ENCODE measurements around the gene AFTPH. TPM values are rescaled to one million over a fixed set of nuclear protein-coding genes. Genes with fewer than 3 reads are reported as not detected.
A peak's percentile ranks its signal among the peaks of the same experiment; 100 is the strongest.

Gene AFTPH
- total and polyA plus RNA-seq, 9 of the 15 experiments (the other 6 are each of a cell fraction or from before 2014, with no cell fraction given) = 8.0 to 26.2 (median 13.8) TPM

DNA sequence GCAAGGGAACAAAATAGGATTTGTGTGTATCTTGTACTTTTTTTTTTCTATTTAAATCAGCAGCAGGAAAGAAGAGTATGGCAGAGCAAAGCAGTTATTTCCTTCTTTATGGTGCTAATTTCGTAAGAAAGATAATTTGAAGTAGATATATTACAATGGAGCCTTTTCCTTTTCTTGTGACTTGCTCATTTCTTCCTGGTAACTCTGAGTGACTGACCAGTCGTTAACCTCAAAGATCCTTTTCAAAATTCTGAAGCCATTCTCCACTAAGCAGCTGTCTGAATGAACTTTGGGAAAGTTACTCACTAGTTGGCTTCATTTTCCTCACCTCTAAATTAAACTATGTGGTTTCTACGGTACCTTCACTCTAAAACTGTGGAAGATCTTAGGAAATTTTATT is 24.6 kb downstream of the AFTPH start (continued):
- TF ChIP-seq ZNF140 (CRISPR knock-in tag; IDR thresholded peaks at IDR 0.05) = no peak

DNA sequence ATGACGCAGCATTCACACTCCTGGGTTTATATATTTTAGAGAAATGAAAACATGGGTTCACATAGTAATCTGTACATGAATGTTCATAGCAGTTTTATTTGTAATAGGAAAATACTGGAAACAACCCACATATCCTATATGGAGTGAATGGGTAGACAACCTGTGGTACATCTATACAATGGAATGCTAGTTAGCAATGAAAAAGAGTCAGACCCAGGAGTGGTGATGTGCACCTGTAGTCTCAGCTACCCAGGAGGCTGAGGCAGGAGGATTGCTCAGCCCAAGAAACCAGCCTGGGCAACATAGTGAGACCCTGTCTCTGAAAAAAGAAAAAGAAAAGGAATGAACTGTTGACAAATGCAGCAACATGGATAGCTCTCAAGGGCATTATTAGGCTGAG is 25.9 kb downstream of the AFTPH start:
- no TSS peak for BruUV-seq (replicated peaks)
- TF ChIP-seq NFIC (IDR thresholded peaks at IDR 0.05) = no peak
- no peak for TF ChIP-seq FOXA1 (IDR thresholded peaks at IDR 0.05; ENCODE audit: borderline replicate concordance)
- TF ChIP-seq MTA1 (IDR thresholded peaks at IDR 0.05; ENCODE audit: borderline replicate concordance) = no peak
- TF ChIP-seq RBM25 (IDR thresholded peaks at IDR 0.05; ENCODE audit: low read depth, low read length, severe bottlenecking) = peak; percentile 32
- TF ChIP-seq, protein P1, sequence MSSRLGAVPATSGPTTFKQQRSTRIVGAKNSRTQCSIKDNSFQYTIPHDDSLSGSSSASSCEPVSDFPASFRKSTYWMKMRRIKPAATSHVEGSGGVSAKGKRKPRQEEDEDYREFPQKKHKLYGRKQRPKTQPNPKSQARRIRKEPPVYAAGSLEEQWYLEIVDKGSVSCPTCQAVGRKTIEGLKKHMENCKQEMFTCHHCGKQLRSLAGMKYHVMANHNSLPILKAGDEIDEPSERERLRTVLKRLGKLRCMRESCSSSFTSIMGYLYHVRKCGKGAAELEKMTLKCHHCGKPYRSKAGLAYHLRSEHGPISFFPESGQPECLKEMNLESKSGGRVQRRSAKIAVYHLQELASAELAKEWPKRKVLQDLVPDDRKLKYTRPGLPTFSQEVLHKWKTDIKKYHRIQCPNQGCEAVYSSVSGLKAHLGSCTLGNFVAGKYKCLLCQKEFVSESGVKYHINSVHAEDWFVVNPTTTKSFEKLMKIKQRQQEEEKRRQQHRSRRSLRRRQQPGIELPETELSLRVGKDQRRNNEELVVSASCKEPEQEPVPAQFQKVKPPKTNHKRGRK (tag; IDR thresholded peaks at IDR 0.05) = no peak
- TF ChIP-seq, protein P2, sequence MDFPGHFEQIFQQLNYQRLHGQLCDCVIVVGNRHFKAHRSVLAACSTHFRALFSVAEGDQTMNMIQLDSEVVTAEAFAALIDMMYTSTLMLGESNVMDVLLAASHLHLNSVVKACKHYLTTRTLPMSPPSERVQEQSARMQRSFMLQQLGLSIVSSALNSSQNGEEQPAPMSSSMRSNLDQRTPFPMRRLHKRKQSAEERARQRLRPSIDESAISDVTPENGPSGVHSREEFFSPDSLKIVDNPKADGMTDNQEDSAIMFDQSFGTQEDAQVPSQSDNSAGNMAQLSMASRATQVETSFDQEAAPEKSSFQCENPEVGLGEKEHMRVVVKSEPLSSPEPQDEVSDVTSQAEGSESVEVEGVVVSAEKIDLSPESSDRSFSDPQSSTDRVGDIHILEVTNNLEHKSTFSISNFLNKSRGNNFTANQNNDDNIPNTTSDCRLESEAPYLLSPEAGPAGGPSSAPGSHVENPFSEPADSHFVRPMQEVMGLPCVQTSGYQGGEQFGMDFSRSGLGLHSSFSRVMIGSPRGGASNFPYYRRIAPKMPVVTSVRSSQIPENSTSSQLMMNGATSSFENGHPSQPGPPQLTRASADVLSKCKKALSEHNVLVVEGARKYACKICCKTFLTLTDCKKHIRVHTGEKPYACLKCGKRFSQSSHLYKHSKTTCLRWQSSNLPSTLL (IDR thresholded peaks at IDR 0.05) = no peak
- TF ChIP-seq ZNF146 (CRISPR knock-in tag; IDR thresholded peaks at IDR 0.05; ENCODE audit: unreplicated experiment) = peak; percentile 77
- peak; percentile 10; the same call in 1 of the 2 replicates for TF ChIP-seq ZNF121 (CRISPR knock-in tag; conservative IDR thresholded peaks at IDR 0.05)
- TF ChIP-seq, protein P3, sequence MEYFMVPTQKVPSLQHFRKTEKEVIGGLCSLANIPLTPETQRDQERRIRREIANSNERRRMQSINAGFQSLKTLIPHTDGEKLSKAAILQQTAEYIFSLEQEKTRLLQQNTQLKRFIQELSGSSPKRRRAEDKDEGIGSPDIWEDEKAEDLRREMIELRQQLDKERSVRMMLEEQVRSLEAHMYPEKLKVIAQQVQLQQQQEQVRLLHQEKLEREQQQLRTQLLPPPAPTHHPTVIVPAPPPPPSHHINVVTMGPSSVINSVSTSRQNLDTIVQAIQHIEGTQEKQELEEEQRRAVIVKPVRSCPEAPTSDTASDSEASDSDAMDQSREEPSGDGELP (CRISPR knock-in tag; IDR thresholded peaks at IDR 0.05; ENCODE audit: borderline replicate concordance) = no peak
- no peak for TF ChIP-seq RCOR1 (IDR thresholded peaks at IDR 0.05; ENCODE audit: borderline replicate concordance in 1 of 2, low read depth in 2 of 2, low read length in 2 of 2)

More for the DNA sequence above, 25.9 kb downstream of the AFTPH start:
- H2AFZ ChIP-seq (ENCODE audit: low read depth, low read length) = no peak overlapping the region
- H3K27ac ChIP-seq (ENCODE audit: extremely low read depth, low read depth, low read length) = no peak overlapping the region
- intact Hi-C loops (cut with micrococcal nuclease) = no loop called here
- CTCF ChIA-PET (ENCODE audit: low intra/inter-chr PET ratio) = no interaction called here
- in situ Hi-C loops (cut with MboI) = no loop called here
- no peaks in the 10 kb centered on the region for H4K20me1 ChIP-seq (replicated peaks; ENCODE audit: control insufficient read depth, insufficient read depth, low read length)
- H3K9ac ChIP-seq (ENCODE audit: insufficient read depth in 1 of 2, low read depth in 2 of 2, low read length in 2 of 2) = no peak overlapping the region
- H3K9me3 ChIP-seq (replicated peaks; ENCODE audit: control insufficient read depth, insufficient read depth, low read depth, low read length) = no peaks in the 10 kb centered on the region
- POLR2A ChIA-PET = interaction anchor here (0.6 kb wide), 1 partner anchor 56 kb away, joined by 3 read pairs; no protein-coding TSS in a partner anchor
- 0 out of 3 replicates have a peak, but pooled peaks cover 4% of the 10 kb centered on the region for H3K79me2 ChIP-seq (ENCODE audit: control insufficient read depth, insufficient read depth, low read length)
- H3K4me2 ChIP-seq (ENCODE audit: insufficient read depth, low read length) = no peak overlapping the region
- H3K9me1 ChIP-seq (ENCODE audit: control insufficient read depth, insufficient read depth, low read length) = no peaks in the 10 kb centered on the region
- no peaks in the 10 kb centered on the region for H3K4me1 ChIP-seq (replicated peaks in 1 of 2; ENCODE audit: control insufficient read depth in 2 of 2, insufficient read depth in 2 of 2, low read length in 2 of 2)
- ATAC-seq (no peak), DNase-seq (ENCODE audit: extremely low read depth in 1 of 4, low spot score in 3 of 4) (no peak), FAIRE-seq (no peak)
- no peaks in the 10 kb centered on the region for H3K27me3 ChIP-seq (ENCODE audit: control insufficient read depth in 2 of 2, insufficient read depth in 2 of 2, low read length in 2 of 2)
- no peak overlapping the region for H3K4me3 ChIP-seq
- H3K36me3 ChIP-seq (ENCODE audit: control insufficient read depth, insufficient read depth, low read length) = no peaks in the 10 kb centered on the region
- WGBS (ENCODE audit: insufficient coverage, low coverage, missing lambda C conversion rate) = 100% methylated on average over 1 of the region's 1 CpG

All from K562 (cell line).